M059J (cell line): Measurements from ENCODE around the gene CHORDC1. TPM values are rescaled to one million over a fixed set of nuclear protein-coding genes. Genes with fewer than 3 reads are reported as not detected.
A peak's percentile ranks its signal among the peaks of the same experiment; 100 is the strongest.
"Not testable (repeated sequence)": the region's sequence is repeated elsewhere in the genome, so short reads cannot be mapped to it uniquely, and the experiment has no call there.

Source experiments
- DNase-seq: peaks from one replicate; pipeline ENCODE4 v3.0.0-alpha.2; 2012; ENCODE audit warnings: low read depth
- total RNA-seq: library from RNA; depleted of rRNA; stranded (reverse); fragments of >200 nt; shearing (Covaris generic); gene quantifications from 2 replicates; pipeline ENCODE4 v1.2.3, GENCODE V29; 2014

CHORDC1 gene
- total RNA-seq, 1 experiment from 2014 or later = 45.1 TPM

GRCh38 chr11:90216611-90217010 is 6.2 kb downstream of the CHORDC1 start:
- no peak for DNase-seq

GRCh38 chr11:90213322-90213721 is 9.5 kb downstream of the CHORDC1 start:
- DNase-seq = no peak

GRCh38 chr11:90208857-90209256 is 14.0 kb downstream of the CHORDC1 start:
- DNase-seq = no peak

- not testable (repeated sequence) for DNase-seq
Measured at GRCh38 chr11:90207992-90208391, 14.9 kb downstream of the CHORDC1 start.

- DNase-seq = peak; percentile 61
Measured at GRCh38 chr11:90204832-90205646, 17.8 kb downstream of the CHORDC1 start.

GRCh38 chr11:90204407-90204806 is 18.4 kb downstream of the CHORDC1 start:
- no peak for DNase-seq

- no peak for DNase-seq
Measured at GRCh38 chr11:90202342-90202741, 20.5 kb downstream of the CHORDC1 start.

- DNase-seq = no peak
Measured at GRCh38 chr11:90197377-90197776, 25.5 kb downstream of the CHORDC1 start.

- no peak for DNase-seq
Measured at GRCh38 chr11:90192869-90193582, 29.8 kb downstream of the CHORDC1 start.

- DNase-seq = no peak
Measured at GRCh38 chr11:90189011-90189410, 33.8 kb downstream of the CHORDC1 start.

GRCh38 chr11:90187839-90188238 is 35.0 kb downstream of the CHORDC1 start:
- no peak for DNase-seq

GRCh38 chr11:90179923-90180322 is 42.9 kb downstream of the CHORDC1 start:
- DNase-seq = no peak

GRCh38 chr11:90178751-90179150 is 44.1 kb downstream of the CHORDC1 start:
- no peak for DNase-seq

- DNase-seq = no peak
Measured at GRCh38 chr11:90176069-90176468, 46.8 kb downstream of the CHORDC1 start.

- DNase-seq = no peak
Measured at GRCh38 chr11:90171359-90171758, 51.5 kb downstream of the CHORDC1 start.

GRCh38 chr11:90168571-90168970 is 54.3 kb downstream of the CHORDC1 start:
- DNase-seq = no peak

- not testable (repeated sequence) for DNase-seq
Measured at GRCh38 chr11:90167704-90168103, 55.1 kb downstream of the CHORDC1 start.

GRCh38 chr11:90166982-90167573 is 55.8 kb downstream of the CHORDC1 start:
- DNase-seq = not testable (repeated sequence)
